Measurements from ENCODE around the gene NFATC4.
"Not testable (repeated sequence)": the region's sequence is repeated elsewhere in the genome, so short reads cannot be mapped to it uniquely, and the experiment has no call there.

The NFATC4 gene

GRCh38 chr14:24368212-24368561, 203 bp downstream of the NFATC4 start:
- no peak for DNase-seq (ENCODE audit: low read depth in 2 of 2)

GRCh38 chr14:24368562-24369252, 723 bp downstream of the NFATC4 start:
- DNase-seq (ENCODE audit: low read depth in 2 of 2), result peak in 1 of 2 donors; percentile 17

GRCh38 chr14:24369463-24369862, 1.5 kb downstream of the NFATC4 start:
- DNase-seq (ENCODE audit: low read depth in 2 of 2), result no peak

- DNase-seq (ENCODE audit: low read depth in 2 of 2), result no peak
Observed at GRCh38 chr14:24369907-24370687, 2.1 kb downstream of the NFATC4 start.

- no peak for DNase-seq (ENCODE audit: low read depth in 2 of 2)
Observed at GRCh38 chr14:24370748-24371147, 2.8 kb downstream of the NFATC4 start.

- not testable (repeated sequence) for DNase-seq (ENCODE audit: low read depth in 2 of 2)
Observed at GRCh38 chr14:24371605-24372004, 3.6 kb downstream of the NFATC4 start.

GRCh38 chr14:24372701-24373416, 4.9 kb downstream of the NFATC4 start:
- DNase-seq (ENCODE audit: low read depth in 2 of 2), result no peak

- no peak for DNase-seq (ENCODE audit: low read depth in 2 of 2)
Observed at GRCh38 chr14:24376448-24377070, 8.6 kb downstream of the NFATC4 start.

GRCh38 chr14:24377126-24377525, 9.1 kb downstream of the NFATC4 start:
- DNase-seq (ENCODE audit: low read depth in 2 of 2), result no peak

- DNase-seq (ENCODE audit: low read depth in 2 of 2), result no peak
Observed at GRCh38 chr14:24377657-24378056, 9.7 kb downstream of the NFATC4 start.

- DNase-seq (ENCODE audit: low read depth in 2 of 2), result no peak
Observed at GRCh38 chr14:24378327-24378726, 10.3 kb downstream of the NFATC4 start.

- no peak for DNase-seq (ENCODE audit: low read depth in 2 of 2)
Observed at GRCh38 chr14:24378981-24379906, 11.3 kb downstream of the NFATC4 start.

- DNase-seq (ENCODE audit: low read depth in 2 of 2), result no peak
Observed at GRCh38 chr14:24379907-24380730, 12.1 kb downstream of the NFATC4 start.

- no peak for DNase-seq (ENCODE audit: low read depth in 2 of 2)
Observed at GRCh38 chr14:24381363-24382063, 13.5 kb downstream of the NFATC4 start.

GRCh38 chr14:24382064-24382371, 14.0 kb downstream of the NFATC4 start:
- DNase-seq (ENCODE audit: low read depth in 2 of 2), result no peak

- no peak for DNase-seq (ENCODE audit: low read depth in 2 of 2)
Observed at GRCh38 chr14:24384169-24384568, 16.2 kb downstream of the NFATC4 start.

GRCh38 chr14:24385524-24385923, 17.5 kb downstream of the NFATC4 start:
- DNase-seq (ENCODE audit: low read depth in 2 of 2), result no peak

- no peak for DNase-seq (ENCODE audit: low read depth in 2 of 2)
Observed at GRCh38 chr14:24387009-24387345, 19.0 kb downstream of the NFATC4 start.

- not testable (repeated sequence) for DNase-seq (ENCODE audit: low read depth in 2 of 2)
Observed at GRCh38 chr14:24387579-24387978, 19.6 kb downstream of the NFATC4 start.
